ENCODE results near the gene PPRC1.

Gene PPRC1

GRCh38 chr10:102196893-102197292 is 64.1 kb downstream of the PPRC1 start:
- no peak for DNase-seq

- no peak for DNase-seq
Measured at GRCh38 chr10:102198027-102198426, 65.2 kb downstream of the PPRC1 start.
